D341Med (cell line): Measurements from ENCODE around the gene ESYT3.
"Not testable (repeated sequence)": the region's sequence is repeated elsewhere in the genome, so short reads cannot be mapped to it uniquely, and the experiment has no call there.

Source experiments
- DNase-seq: peaks from one replicate; pipeline ENCODE4 v3.0.0; 2012; ENCODE audit warnings: low spot score

ESYT3 gene

DNA sequence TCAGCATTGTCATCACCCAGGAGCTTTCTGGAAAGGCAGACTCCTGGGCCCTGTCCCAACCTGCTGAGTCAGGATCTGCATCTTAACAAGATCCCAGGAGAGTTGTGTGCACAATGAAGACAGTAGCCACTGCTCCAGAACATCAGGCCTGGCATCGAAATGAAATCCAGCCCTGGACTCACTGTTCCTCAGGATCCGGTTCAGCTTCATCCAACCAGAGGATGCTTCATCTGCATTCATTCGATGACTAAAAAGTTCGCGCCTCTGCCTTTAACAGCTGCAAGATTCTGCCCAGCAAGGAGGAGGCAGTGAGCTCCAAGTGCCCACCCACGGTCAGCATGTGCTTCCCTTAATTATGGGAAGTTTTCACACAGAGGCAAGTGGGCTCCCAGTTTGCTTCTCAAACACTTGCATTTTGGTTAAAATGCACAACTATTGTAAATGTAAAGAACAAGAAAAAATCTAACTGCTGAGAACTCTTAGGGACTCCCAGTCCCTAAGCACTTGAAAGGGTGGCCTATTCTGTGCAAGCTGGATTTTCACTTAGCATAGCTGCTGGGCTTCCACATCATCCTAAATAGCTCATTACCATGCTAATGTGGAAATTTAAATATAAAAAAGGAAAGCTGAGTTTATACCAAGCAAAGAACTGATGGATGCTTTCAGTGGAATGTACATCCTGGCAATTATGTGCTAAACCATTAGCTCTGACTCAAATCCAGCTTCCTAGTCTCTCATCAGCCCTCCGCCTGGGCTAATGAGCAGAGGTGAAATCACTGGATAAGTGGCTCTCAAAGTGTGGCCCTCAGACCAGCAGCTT lies 25.5 kb upstream of the ESYT3 start:
- DNase-seq: no peak

DNA sequence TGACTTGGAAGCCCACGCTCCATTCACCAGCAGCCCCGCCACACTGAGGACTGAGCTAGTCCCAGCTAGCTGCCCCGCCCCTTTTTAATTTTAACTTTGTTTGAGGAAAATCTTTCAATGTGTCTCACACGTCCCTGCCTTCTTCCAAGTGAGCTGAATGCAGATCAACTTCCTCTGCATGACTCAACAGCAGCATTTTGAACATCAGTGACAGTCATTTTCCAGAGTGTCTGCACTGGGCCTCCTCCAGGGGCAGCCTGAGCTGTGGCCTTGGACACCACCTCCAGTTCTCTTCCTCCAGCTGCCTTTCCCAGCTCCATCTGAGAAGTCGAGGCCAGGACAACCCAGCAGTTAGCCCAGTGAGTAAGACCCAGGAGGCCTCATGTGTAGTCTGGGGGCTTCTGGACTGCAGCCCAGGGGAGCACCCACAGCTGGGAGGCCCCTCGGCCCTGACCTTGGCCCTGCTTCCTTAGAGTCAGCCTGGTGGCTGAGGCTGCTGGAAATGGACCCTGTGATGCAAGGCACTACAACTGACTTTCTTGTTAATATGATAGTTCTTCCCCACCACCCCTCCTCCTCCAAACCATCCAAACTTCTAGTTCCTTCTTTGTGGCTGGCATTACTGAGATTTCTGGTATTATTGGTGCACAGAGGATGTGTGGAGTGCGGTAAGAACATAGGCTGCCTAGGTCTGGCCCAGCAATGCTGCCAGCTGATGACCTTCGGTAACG lies 21.4 kb upstream of the ESYT3 start:
- no peak for DNase-seq

DNA sequence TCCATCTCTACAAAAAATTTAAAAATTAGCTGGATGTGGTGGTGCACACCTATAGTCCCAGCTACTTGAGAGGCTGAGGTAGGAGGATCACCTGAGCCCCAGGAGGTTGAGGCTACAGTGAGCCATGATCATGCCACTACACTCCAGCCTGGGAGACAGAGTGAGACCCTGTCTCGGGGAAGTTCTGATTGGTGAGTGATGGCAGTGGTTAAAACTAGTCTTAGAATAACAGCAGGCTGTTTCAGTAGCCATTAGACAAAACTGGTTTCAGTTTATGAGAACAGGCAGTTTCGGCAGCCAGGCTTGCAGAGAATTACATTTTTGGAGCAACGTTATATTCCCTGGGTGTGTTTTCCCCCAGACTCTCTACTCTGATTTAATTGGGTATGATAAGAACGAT lies 18.2 kb upstream of the ESYT3 start:
- not testable (repeated sequence) for DNase-seq

DNA sequence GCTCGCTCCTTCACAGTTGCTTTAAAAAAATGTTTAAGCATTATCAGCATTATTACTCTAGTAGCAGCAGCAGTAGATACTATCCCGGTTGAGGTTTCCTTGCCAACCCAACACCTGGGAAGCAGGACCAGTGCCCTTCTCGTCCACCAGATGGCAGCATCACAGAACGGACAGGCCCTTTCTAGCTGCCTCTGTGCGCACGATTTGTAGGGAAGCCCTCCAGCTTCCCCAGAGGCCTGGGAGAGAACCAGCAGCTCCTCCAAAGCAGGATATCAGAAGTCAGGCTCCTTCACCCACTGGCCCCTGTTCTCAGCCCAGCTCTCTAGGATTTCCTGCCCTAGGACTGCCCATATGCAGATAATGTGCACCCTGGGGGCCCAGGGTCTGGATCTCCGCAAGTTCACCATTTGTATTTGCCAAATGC lies 16.8 kb upstream of the ESYT3 start:
- peak; percentile 89 for DNase-seq

DNA sequence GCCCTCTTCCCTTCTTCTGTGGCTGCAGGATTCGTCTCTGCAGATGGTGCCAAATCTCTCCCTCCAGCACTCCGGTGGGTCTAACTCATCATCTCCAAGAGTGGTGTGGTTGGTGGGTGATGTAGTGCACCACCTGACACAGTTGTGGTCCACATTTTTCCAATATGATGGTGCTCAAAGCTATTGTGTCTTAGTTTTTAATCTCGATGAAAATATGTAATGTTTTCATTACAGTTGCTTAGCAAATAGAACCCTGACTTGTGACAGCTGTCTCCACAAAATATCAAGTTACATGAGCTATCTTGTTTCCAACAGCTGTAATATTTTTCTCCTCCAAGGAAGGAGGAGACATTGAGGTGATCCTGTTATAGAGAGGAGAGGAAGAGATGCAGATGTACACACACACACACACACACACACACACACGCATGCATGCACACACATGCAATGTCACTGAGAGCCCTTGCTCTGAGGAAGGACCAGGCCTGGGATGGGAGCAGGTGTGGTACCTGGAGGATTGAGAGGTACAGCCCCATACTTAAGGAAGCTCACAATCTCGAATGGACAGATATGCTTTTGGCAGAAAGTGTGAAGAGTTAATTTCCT lies 15.7 kb upstream of the ESYT3 start:
- no peak for DNase-seq

DNA sequence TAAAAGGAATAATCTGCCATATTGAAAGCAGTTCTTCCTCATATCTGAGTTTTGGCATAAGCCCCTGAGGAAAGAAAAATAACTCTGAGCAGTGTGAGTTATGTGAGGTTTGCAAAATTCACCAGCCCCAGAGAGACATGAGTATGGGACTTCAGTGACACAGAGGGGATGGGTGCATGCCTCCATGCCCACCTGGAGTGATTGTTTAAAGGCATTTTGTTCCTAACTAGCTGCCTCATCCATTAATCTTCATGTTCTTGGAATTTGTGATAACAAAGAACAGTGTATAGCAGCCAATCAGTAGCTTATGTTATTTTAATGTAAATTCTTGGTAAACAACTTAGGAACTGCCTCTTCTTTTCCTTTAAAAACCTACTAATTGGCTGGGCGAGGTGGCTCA lies 11.1 kb upstream of the ESYT3 start:
- DNase-seq: no peak

DNA sequence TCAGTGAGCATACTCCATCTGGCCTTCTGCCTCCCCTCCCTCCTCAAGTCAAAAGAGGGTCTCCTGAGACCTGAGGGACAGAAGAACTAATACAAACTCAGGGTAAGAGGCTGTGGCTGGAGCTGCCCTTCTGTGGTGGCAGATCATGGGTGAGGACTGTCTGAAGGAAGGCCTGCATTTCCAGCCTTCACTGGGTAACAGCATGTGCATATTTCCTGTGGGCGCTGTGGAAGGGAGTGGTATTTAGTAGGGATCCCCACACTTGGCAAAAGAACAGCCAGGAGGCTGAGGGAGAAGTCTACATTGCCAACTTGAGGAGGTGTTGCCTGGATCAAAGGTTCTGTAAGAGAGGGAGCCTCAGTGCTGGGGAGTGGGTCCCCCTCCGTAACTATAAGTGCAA lies 10.1 kb upstream of the ESYT3 start:
- no peak for DNase-seq

DNA sequence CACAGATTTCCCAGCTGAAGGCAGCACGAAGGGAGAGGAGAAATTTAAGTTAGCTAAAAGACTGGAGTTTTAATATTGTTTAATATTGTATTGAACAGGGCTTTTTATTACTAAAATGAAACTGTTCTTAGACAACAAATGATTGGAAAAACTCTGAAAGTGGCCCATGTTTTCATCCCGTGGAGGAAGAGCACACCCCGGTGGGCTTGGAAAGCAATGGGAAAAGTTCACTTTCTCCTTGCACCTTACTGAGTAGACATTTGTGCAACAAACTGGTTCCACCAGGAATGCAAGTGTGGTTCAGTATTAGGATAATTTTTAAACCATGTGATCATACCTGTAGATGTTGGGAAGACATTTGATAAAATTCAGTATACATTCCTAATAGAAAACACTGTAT lies 8.2 kb upstream of the ESYT3 start:
- no peak for DNase-seq

DNA sequence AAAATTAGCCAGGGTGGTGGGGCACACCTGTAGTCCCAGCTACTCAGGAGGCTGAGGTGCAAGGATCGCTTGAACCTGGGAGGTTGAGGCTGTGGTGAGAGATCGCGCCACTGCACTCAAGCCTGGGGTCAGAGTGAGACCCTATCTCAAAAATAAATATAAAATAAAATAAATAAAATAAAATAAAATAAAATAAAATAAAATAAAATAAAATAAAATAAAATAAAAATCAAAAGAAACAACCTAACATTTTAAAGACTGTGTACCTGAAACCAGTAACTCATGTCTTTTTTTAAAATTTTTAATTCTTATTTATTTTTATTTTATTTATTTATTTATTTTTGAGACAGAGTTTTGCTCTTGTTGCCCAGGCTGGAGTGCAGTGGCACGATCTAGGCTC lies 7.7 kb upstream of the ESYT3 start:
- DNase-seq: not testable (repeated sequence)

DNA sequence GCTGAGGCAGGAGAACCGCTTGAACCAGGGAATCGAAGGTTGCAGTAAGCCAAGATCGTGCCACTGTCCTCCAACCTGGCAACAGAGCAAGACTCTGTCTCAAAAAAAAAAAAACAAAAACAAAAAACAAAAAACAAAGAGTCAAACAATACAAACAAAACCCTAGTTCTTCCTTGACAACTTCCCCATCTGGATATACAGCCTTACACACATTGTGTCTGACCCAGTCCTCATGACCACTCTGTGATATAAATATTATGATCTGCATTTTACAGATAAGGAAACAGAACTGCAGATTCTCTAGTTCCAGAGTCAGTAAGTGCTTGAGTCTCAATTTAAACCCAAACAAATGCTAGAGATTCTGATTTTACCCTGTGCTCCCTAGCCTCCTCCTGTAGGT lies 4.8 kb upstream of the ESYT3 start:
- no peak for DNase-seq

DNA sequence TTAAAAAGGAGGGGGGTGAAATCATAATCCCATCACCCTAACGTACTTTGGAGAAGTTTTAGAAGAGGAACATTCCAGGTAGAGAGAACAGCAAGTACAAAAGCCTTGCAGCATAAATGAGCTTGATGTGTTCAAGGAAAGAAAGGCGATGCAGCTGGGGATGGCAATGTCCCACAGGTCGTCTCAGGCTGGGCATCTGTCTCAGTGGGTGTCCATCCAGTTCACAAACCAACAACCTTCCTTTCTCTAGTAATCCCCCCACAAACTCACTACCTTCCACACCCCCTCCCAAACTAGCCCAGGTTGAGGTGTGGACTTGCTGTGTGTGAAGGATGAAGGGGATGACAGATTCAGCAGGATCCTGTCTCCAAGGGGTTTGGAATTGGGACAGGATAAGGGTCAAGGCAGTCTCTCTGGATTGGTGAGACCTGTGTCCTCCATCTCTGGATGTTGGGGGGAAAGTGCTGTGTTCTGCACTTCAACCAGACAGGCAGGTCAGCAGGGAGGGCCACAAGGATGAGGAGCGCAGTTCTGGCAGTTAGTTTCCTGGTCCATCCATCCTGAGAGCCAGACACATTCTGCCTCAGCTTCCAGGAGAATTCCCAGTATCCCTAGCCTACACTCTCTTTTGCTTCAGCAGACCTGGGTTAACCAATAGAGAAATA lies 1.7 kb upstream of the ESYT3 start:
- no peak for DNase-seq

DNA sequence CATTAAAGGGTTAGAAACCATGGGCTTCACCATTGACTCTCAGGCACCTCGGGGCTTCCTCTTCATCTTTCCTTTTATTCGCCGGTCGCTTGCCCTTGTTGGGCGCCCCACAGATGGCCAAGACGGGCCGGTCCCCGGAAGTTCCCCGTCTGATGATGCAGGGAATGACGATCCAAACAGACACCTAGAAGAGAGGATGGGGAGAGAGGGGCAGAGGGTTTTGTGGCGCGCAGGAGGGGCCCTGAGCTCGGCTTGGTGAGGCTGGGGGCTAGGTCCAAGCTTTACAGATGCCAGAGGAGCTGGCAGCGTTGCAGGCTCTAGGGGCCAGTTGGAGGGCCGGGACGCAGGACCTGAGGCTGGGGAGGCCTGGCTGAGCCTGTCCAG lies 532 bp upstream of the ESYT3 start:
- DNase-seq: no peak

DNA sequence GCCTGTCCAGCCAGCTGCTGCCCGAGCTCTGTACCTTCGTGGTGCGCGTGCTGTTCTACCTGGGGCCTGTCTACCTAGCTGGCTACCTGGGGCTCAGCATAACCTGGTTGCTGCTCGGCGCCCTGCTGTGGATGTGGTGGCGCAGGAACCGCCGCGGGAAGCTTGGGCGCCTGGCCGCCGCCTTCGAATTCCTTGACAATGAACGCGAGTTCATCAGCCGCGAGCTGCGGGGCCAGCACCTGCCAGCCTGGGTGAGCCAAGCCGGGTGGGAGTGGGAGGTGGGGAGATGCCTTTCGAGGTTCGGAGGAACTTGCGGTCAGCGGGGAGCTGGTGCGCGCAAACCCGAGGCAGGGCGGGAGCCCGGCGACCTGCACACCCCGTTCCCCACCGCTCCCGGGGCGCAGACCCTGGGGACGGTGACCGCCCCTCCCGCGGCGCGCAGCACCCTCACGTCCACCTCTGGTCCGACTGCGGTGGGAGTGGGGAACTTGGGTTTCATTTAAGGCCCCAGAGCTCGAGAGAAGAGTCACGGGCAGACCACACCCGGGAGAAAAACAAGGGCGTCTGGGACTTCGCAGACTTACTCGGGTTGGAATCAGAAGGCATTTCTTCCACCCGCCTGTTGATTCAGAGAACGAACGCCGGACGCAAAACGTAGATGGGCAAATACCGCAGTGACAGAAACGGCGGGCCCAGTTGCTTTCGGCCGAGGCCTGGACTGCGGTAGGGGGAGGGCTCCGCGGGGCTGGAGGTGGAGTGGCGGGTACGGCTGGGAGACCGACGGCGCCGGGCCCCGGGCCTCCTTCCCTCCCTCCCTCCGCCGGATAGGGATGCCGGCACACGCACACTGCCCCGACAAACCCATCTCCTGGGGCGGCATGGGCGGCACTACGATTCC lies 708 bp downstream of the ESYT3 start:
- no peak for DNase-seq

DNA sequence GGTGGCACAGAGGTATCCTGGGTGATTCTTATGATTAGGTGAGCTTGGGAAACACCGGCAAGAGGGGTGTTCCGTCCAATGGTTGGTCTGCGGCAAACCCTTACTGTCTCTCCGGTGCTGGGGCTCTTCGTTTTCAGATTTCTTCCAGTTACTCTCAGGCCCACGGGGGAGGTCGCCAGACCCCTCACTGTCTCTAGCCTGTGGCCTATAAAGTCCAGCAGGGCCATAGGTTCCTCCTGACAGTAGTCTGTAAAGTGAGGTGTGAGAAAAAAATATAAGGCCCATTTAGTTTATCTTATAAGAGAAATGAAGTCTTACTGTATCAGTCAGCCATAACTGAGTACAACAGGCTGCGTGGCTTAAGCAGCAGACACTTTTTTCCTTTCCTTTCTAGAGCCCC lies 1.4 kb downstream of the ESYT3 start:
- DNase-seq: peak; percentile 30

DNA sequence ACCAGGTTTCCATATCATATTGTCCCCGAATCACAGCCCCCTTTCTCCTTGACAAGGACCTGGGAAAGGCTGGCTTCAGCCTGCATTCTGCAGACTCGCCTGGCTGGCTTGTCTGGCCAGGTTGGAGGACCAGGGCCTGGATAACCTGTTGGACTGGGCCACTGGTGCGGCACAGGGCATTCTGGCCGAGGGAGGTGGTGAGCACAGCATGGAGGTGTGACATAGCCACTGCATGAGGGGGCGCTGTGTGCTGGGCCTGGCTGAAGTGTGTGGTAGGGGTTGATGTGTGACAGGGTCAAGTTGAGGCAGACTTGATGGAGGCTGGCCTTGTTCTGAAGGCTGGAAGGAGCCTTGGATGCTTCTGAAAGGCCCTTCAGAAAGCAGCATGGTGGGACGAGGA lies 2.9 kb downstream of the ESYT3 start:
- peak; percentile 21 for DNase-seq

DNA sequence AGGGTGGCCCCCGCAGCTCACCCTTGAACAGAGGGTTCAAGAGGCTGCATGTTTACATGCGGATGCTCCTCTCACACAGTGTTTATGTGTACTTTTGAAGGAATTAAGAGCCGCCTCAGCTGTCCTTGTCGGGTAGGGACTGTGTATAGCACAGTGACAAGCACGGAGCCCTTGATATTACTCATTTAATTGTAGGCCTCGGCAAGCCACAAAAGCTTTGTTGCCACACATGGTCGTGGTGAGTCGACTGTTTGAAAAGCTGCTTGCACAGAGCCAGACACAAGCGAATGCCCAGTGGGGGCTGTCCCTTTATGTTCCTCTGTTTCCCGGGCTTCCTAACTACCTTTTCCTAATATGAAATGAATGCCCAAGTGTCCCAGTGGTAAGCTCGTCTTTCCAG lies 4.5 kb downstream of the ESYT3 start:
- peak; percentile 8 for DNase-seq

DNA sequence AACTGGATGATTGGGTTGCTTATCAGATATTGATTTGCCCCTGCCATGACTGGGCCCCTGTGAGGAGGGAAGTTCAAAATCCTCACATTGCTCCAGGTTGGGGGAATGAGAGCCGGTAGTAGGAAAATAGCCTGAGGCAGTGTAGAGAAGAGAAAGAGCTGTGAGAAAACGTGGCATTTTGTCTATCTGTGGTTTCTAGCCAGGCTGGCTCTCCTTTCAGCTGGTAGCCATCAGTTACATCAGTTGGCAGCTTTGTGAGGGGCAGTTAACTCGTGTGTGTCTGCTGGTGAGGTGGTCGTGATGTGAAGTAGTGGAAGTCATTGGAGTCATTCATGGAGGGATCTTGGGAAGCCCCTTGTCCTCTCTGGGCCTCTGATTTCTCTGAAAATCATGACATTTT lies 5.2 kb downstream of the ESYT3 start:
- no peak for DNase-seq

DNA sequence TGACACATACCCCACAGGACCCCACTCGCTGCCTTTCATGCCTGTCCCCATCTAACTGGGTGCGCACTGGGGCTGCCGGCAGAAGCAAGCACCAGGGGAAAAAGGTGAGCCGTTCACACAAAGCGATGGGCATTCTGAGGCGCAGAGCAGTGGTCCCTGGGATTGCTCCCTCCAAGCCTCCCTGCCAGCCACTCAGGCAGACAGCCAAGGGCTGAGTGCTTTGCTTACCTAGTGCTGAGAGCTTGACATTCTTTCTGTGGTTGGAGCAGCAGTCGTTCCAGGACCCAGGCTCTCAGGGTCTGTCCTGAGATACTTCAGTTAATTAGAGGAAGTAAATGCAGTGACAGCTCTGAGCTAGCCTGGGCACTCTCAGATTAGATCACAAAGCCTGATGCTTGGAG lies 5.7 kb downstream of the ESYT3 start:
- DNase-seq: peak; percentile 6

DNA sequence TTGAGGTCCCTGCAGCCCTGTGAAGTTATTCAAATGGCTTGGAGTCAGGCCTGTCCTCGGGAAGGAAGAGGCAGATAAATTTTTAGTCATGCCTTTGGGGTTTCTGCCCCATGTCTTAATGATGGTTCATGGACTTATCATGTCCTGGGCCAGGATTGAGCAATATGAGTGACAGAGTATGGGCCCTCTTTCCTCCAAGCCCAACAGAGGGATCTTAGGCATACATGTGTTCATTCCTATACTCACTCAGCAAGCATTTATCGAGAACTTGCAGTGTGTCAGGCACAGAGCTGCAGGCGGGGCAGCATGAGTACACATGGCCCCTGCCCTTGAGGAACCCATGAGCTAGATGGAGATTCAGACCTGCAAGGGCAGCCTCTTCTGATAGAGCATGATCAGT lies 6.2 kb downstream of the ESYT3 start:
- no peak for DNase-seq

DNA sequence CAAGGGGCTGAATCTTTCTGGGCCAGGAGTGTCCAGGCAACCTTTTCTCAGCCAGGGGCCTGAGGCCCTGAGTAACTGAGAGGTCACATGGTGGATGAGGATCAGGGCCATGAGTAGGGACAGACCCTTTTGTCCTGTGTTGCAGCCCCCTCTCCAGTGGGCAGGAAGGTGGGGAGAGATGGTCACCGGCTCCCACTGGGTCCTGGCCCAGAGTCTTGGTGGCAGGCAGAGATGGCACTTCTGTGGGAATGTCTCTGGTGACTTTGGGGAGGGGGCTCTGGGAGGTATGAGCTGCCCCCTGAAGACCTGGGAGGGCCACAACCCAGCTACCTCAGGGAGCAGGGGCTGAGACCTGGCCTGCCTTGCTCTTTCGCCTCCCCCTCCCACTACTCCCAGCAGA lies 6.8 kb downstream of the ESYT3 start:
- DNase-seq: peak; percentile 16

DNA sequence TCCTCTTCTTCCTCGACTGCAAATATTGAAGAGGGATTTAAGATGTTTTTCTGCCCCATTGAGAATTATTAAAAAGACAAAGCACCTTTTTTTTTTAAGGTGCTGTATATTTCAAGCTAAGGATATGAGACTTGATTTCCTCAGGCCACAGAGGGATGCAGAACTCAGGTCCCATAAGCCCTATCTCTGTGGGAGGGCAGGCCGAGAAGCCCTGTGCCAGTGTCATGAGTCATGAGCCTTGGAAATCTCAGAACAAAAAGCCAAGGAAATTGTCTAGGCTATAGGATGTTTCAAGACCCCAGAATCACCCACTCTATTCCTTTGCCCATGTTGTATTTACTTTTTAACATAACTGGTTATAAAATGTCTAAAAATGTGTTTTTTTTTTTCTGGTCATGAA lies 7.3 kb downstream of the ESYT3 start:
- DNase-seq: no peak

DNA sequence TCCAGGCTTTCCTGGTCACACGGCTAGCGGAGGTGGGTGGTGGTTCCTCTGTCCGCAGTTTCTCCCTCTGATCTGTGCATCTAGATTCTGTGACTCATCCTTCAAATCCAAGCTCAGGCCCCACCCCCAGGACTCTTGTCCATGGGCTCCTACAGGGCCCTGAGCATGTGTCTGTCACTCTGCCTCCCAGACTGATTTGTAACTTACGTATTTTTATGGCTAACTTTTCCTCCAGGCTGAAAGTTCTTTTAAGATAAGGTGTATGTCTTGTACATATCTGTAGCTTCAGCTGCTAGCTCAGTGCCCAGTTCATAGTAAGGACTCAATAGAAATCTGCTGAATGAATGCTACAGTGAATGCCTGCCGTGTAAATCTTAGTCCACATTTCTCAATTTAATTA lies 8.0 kb downstream of the ESYT3 start:
- no peak for DNase-seq
